T-helper 1 cell treated with Interleukin-12 subunit alpha and Interleukin-12 subunit beta and Interleukin-4 antibody, amounts not matched to agents 30 μg/mL and 1 μg/mL, for 36 hours (primary cell): Measurements from ENCODE around the gene AACS.
"Not testable (repeated sequence)": the region's sequence is repeated elsewhere in the genome, so short reads cannot be mapped to it uniquely, and the experiment has no call there.

Experiments used
- H3K27ac Mint-ChIP-seq: one replicate; pipeline ENCODE4 v1.8.0; 2021; ENCODE audit warnings: mild to moderate bottlenecking, mixed read lengths
- H3K27me3 Mint-ChIP-seq: one replicate; pipeline ENCODE4 v1.8.0; 2021; ENCODE audit warnings: low read depth, mixed read lengths
- H3K36me3 Mint-ChIP-seq: one replicate; pipeline ENCODE4 v1.8.0; 2021; ENCODE audit warnings: low read depth, mixed read lengths
- H3K4me1 Mint-ChIP-seq: one replicate; pipeline ENCODE4 v1.8.0; 2021; ENCODE audit warnings: low read depth, mixed read lengths
- H3K4me3 Mint-ChIP-seq: one replicate; pipeline ENCODE4 v1.8.0; 2021; ENCODE audit warnings: mild to moderate bottlenecking, moderate library complexity, mixed read lengths
- H3K9me3 Mint-ChIP-seq: one replicate; pipeline ENCODE4 v1.8.0; 2021; ENCODE audit warnings: mixed read lengths

The AACS gene

GRCh38 chr12:125070112-125070511 is 4.9 kb downstream of the AACS start:
- H3K27me3 Mint-ChIP-seq = no peaks in the 10 kb centered on the region
- peaks cover 4% of the 10 kb centered on the region for H3K36me3 Mint-ChIP-seq
- peaks cover 11% of the 10 kb centered on the region for H3K4me1 Mint-ChIP-seq
- H3K27ac Mint-ChIP-seq = no peak overlapping the region
- no peaks in the 10 kb centered on the region for H3K9me3 Mint-ChIP-seq
- no peak overlapping the region for H3K4me3 Mint-ChIP-seq

DNA sequence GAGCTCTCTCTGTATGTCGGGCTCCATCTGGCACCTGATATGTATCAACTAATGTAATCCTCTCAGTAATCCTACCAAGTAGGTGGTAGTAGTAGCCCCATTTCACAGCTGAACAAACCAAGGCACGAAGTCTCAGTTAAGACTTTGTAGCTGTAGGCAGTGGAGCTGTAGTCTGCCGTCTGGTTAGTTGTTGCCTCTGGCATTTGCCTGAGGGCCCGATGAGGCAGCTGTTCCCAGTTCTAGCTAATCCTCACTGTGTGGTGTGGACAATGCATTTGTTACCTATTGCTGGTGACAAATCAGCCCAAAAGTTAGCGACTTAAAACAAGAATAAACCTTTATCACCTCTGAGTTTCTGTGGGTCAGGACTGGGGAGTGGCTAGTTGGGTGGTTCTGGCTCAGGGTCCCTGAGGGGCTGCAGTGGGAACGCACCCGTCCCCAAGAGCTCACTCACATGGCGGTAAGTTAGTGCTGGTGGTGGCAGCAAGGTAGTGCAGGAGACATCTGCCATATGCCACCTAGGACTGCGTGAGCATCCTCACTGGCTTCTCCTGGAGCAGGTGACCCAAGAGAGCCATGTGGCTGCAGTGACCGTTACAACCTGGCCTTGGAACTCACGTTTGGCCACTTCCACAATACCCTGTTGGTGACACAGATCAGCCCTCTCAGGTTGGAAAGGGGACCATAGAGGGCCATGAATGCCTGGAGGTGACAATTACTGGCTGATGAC is 5.6 kb downstream of the AACS start:
- Mint-ChIP-seq H3K27ac (no peak overlapping the region), H3K9me3 (no peaks in the 10 kb centered on the region), H3K4me3 (no peak overlapping the region), H3K4me1 (peaks cover 11% of the 10 kb centered on the region), H3K36me3 (peaks cover 4% of the 10 kb centered on the region), H3K27me3 (no peaks in the 10 kb centered on the region)

GRCh38 chr12:125071456-125071855 is 6.2 kb downstream of the AACS start:
- Mint-ChIP-seq H3K4me1 (peaks cover 7% of the 10 kb centered on the region), H3K27ac (no peak overlapping the region), H3K4me3 (no peak overlapping the region), H3K36me3 (peaks cover 9% of the 10 kb centered on the region), H3K27me3 (no peaks in the 10 kb centered on the region), H3K9me3 (no peaks in the 10 kb centered on the region)

GRCh38 chr12:125072496-125072895 is 7.3 kb downstream of the AACS start:
- H3K36me3 Mint-ChIP-seq = peaks cover 12% of the 10 kb centered on the region
- no peaks in the 10 kb centered on the region for H3K9me3 Mint-ChIP-seq
- no peak overlapping the region for H3K4me3 Mint-ChIP-seq
- H3K27me3 Mint-ChIP-seq = no peaks in the 10 kb centered on the region
- no peak overlapping the region for H3K27ac Mint-ChIP-seq
- H3K4me1 Mint-ChIP-seq = no peaks in the 10 kb centered on the region

- H3K4me1 Mint-ChIP-seq = not testable (repeated sequence)
These were observed 9.1 kb downstream of the AACS start for GRCh38 chr12:125074294-125074693.

DNA sequence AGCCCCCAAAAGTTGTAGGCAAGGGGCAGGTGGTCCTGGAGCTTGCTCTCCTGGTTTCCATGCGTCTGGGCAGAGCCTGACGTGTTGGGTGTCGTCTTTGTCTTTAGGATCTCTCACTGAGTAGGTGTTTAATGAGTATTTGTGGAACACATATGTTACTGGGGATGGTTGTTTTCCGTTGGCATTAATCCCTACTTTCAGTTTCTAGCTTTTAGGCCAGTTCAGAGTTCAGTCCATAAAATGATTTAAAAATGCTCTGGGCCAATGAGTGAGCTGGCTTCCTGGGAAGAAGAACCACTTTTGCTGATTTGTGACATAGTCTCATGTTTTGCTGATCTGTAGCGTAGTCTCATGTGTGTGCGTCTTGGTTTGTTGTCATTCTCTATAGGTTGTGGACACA is 10.9 kb downstream of the AACS start:
- Mint-ChIP-seq H3K4me3 (no peak overlapping the region), H3K9me3 (no peaks in the 10 kb centered on the region), H3K27ac (no peak overlapping the region), H3K36me3 (peaks cover 21% of the 10 kb centered on the region), H3K27me3 (no peaks in the 10 kb centered on the region), H3K4me1 (no peaks in the 10 kb centered on the region)

More at GRCh38 chr12:125074294-125074693, 9.1 kb downstream of the AACS start:
- H3K36me3 Mint-ChIP-seq = peaks cover 19% of the 10 kb centered on the region
- not testable (repeated sequence) for H3K9me3 Mint-ChIP-seq, H3K4me3 Mint-ChIP-seq, H3K27ac Mint-ChIP-seq, H3K27me3 Mint-ChIP-seq

DNA sequence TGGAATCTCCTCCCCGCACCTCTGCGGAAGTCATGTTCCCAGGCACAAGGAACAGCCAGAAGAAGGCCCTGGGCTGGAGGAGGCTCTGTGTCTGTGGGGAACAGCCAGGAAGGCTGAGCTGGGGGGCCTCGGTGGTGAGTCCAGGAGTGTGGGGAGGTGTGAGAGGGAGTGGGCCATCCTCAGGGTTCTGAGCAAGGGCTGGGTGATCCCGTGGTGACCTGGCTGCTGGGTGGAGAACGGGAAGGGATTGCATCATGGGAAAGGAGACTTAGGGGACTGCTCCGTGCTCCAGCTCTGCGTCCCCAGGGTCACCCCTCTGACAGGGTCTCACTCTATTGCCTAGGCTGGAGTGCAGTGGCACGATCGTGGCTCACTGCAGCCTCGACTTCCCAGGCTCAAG is 13.8 kb downstream of the AACS start:
- no peaks in the 10 kb centered on the region for H3K4me1 Mint-ChIP-seq
- no peaks in the 10 kb centered on the region for H3K9me3 Mint-ChIP-seq
- peaks cover 24% of the 10 kb centered on the region for H3K36me3 Mint-ChIP-seq
- no peaks in the 10 kb centered on the region for H3K27me3 Mint-ChIP-seq
- H3K27ac Mint-ChIP-seq = no peak overlapping the region
- no peak overlapping the region for H3K4me3 Mint-ChIP-seq

- Mint-ChIP-seq H3K9me3 (no peaks in the 10 kb centered on the region), H3K27me3 (no peaks in the 10 kb centered on the region), H3K36me3 (peaks cover 30% of the 10 kb centered on the region), H3K4me1 (no peaks in the 10 kb centered on the region), H3K4me3 (no peak overlapping the region), H3K27ac (no peak overlapping the region)
These were observed 14.7 kb downstream of the AACS start for GRCh38 chr12:125079648-125080645.

- Mint-ChIP-seq H3K27ac (no peak overlapping the region), H3K4me1 (no peaks in the 10 kb centered on the region), H3K36me3 (peaks cover 30% of the 10 kb centered on the region), H3K9me3 (no peaks in the 10 kb centered on the region), H3K4me3 (no peak overlapping the region), H3K27me3 (no peaks in the 10 kb centered on the region)
These were observed 16.2 kb downstream of the AACS start for GRCh38 chr12:125081427-125081826.

- peaks cover 25% of the 10 kb centered on the region for H3K36me3 Mint-ChIP-seq
- no peaks in the 10 kb centered on the region for H3K9me3 Mint-ChIP-seq
- H3K27me3 Mint-ChIP-seq = no peaks in the 10 kb centered on the region
- no peak overlapping the region for H3K4me3 Mint-ChIP-seq
- no peaks in the 10 kb centered on the region for H3K4me1 Mint-ChIP-seq
- H3K27ac Mint-ChIP-seq = no peak overlapping the region
These were observed 17.8 kb downstream of the AACS start for GRCh38 chr12:125083072-125083471.

DNA sequence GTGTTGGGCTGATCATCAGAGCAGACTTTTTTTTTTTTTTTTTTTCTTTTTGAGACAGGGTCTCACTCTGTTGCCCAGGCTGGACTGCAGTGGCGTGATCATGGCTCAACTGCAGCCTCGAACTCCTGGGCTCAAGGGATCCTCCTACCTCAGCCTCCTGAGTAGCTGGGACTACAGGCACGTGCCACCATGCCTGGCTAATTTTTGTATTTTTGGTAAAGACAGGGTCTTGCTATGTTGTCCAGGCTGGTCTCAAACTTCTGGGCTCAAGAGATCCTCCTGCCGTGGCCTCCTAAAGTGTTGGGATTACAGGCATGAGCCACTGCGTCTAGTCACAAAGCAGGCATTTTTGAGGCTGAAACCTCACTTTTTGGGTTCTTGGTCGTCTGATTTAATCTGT is 23.0 kb downstream of the AACS start:
- not testable (repeated sequence) for H3K4me3 Mint-ChIP-seq, H3K27me3 Mint-ChIP-seq, H3K9me3 Mint-ChIP-seq, H3K27ac Mint-ChIP-seq, H3K4me1 Mint-ChIP-seq
- H3K36me3 Mint-ChIP-seq = peaks cover 18% of the 10 kb centered on the region

GRCh38 chr12:125089083-125089482 is 23.8 kb downstream of the AACS start:
- peaks cover 18% of the 10 kb centered on the region for H3K36me3 Mint-ChIP-seq
- H3K4me3 Mint-ChIP-seq = no peak overlapping the region
- H3K4me1 Mint-ChIP-seq = no peaks in the 10 kb centered on the region
- H3K9me3 Mint-ChIP-seq = no peaks in the 10 kb centered on the region
- no peak overlapping the region for H3K27ac Mint-ChIP-seq
- no peaks in the 10 kb centered on the region for H3K27me3 Mint-ChIP-seq

DNA sequence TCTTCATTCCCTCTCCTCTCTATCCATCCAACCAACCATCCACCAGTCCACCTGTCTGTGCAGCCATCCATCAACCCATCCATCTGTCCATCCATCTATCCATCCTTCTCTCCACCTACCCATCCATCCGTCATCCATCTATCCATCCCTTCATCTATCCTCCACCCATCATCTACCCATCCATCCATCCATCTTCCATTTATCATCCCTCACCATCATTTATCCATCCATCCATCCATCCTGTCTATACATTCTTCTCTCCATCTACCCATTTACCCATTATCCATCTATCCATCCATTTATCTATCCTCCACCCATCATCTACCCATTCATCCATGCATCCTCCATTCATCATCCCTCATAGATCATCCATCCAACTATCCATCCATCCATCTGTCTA is 24.4 kb downstream of the AACS start:
- Mint-ChIP-seq H3K27ac (no peak overlapping the region), H3K4me3 (no peak overlapping the region), H3K9me3 (no peaks in the 10 kb centered on the region), H3K4me1 (no peaks in the 10 kb centered on the region), H3K27me3 (no peaks in the 10 kb centered on the region), H3K36me3 (peaks cover 15% of the 10 kb centered on the region)

GRCh38 chr12:125090437-125090836 is 25.2 kb downstream of the AACS start:
- Mint-ChIP-seq H3K4me3 (no peak overlapping the region), H3K27ac (no peak overlapping the region), H3K27me3 (no peaks in the 10 kb centered on the region), H3K36me3 (peaks cover 13% of the 10 kb centered on the region), H3K4me1 (no peaks in the 10 kb centered on the region), H3K9me3 (no peaks in the 10 kb centered on the region)

DNA sequence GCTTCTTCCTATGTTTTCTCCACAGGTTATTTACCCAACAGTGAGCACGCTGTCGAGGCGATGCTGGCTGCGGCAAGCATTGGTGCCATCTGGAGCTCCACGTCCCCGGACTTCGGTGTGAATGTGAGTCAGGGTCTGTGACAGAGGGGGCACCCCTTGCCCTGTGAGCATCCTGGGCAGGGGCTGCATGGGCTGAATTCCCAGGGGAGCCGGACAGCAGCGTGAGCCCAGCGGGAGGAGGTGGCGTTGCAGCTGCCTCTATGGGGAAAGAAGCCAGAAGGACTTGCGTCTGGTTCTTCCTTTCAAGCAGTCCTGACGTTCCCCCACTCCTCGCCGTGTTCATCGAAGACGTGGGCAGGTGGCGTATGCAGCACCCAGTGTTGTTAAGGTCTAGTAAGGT is 26.2 kb downstream of the AACS start:
- H3K27me3 Mint-ChIP-seq = no peaks in the 10 kb centered on the region

More for the DNA sequence above, 26.2 kb downstream of the AACS start:
- Mint-ChIP-seq H3K27ac (no peak overlapping the region), H3K4me1 (peaks cover 1% of the 10 kb centered on the region), H3K36me3 (peaks cover 11% of the 10 kb centered on the region), H3K9me3 (no peaks in the 10 kb centered on the region), H3K4me3 (no peak overlapping the region)
